HepG2 (cell line): ENCODE results near the gene CALD1. TPM values are rescaled to one million over a fixed set of nuclear protein-coding genes. Genes with fewer than 3 reads are reported as not detected.

Experiments used
- BATF2 ChIP-seq: sonication (generic); formaldehyde crosslinking; IDR thresholded peaks from 2 replicates; pipeline ENCODE4 v1.8.0; 2022; ENCODE audit warnings: mild to moderate bottlenecking, missing genetic modification reagents, moderate library complexity
- FOXP1 ChIP-seq, 2 experiments: fragments of 450-650 bp in 1 of 2; IDR thresholded peaks; 2 replicates each; pipeline ENCODE4 v1.6.1; 2017 to 2018; ENCODE audit warnings: antibody characterized with exemption in 1 of 2
- NFE2L2 ChIP-seq: fragments of 150-350 bp; IDR thresholded peaks from 2 replicates; pipeline ENCODE4 v1.6.1; 2014; ENCODE audit warnings: low read length
- POLR2G ChIP-seq: fragments of 200-400 bp; formaldehyde crosslinking; IDR thresholded peaks from 2 replicates; pipeline ENCODE4 v1.6.1; 2018; ENCODE audit warnings: mild to moderate bottlenecking, low read depth, low read length, moderate library complexity
- RERE ChIP-seq: IDR thresholded peaks from 2 replicates; pipeline ENCODE4 v1.6.1; 2016; ENCODE audit warnings: low read depth, missing genetic modification reagents, missing compliant biosample characterization
- TFDP1 ChIP-seq: IDR thresholded peaks from 2 replicates; pipeline ENCODE4 v1.6.1; 2016; ENCODE audit warnings: missing compliant biosample characterization, missing genetic modification reagents, borderline replicate concordance
- ZBTB1 ChIP-seq: sonication (generic); formaldehyde crosslinking; IDR thresholded peaks from 2 replicates; pipeline ENCODE4 v1.4.0; 2020; ENCODE audit warnings: missing genetic modification reagents, borderline replicate concordance
- ZBTB8A ChIP-seq: sonication (generic); formaldehyde crosslinking; IDR thresholded peaks from 2 replicates; pipeline ENCODE4 v1.4.0; 2020; ENCODE audit warnings: mild to moderate bottlenecking, low read depth, missing genetic modification reagents, borderline replicate concordance
- ZNF17 ChIP-seq: sonication (generic); formaldehyde crosslinking; IDR thresholded peaks from 2 replicates; pipeline ENCODE4 v1.5.0; 2020; ENCODE audit warnings: mild to moderate bottlenecking, missing genetic modification reagents
- ZNF253 ChIP-seq: sonication (generic); formaldehyde crosslinking; IDR thresholded peaks from 2 replicates; pipeline ENCODE4 v1.8.0; 2022; ENCODE audit warnings: mild to moderate bottlenecking, missing genetic modification reagents, borderline replicate concordance
- ZNF318 ChIP-seq: sonication (generic); formaldehyde crosslinking; IDR thresholded peaks from 2 replicates; pipeline ENCODE4 v1.4.0; 2020; ENCODE audit warnings: mild to moderate bottlenecking, missing genetic modification reagents
- polyA plus RNA-seq, 8 experiments: library from polyadenylated mRNA; depleted of rRNA in 3 of 8; stranded (reverse) in 7 of 8; unstranded in 1 of 8; fragments of >200 nt; fragmentation: Illumina TruSeq in 4 of 8; extraction: Trizol in 4 of 8; gene quantifications; 2 replicates each; pipeline versions ENCODE4 v1.2.1 to v1.2.3, GENCODE V29; 2011 to 2016; ENCODE audit warnings: low read depth in 4 of 8, missing spikeins in 1 of 8, mixed read lengths in 1 of 8; ENCODE audit not compliant: insufficient read depth in 1 of 8
- total RNA-seq, 5 experiments: library from RNA; depleted of rRNA; stranded (reverse); fragments of >200 nt; fragmentation: Illumina TruSeq; extraction: Trizol; gene quantifications; 2 replicates each; pipeline ENCODE4 v1.2.3, GENCODE V29; 2016; ENCODE audit warnings: low read depth in 1 of 5

Gene CALD1
- total and polyA plus RNA-seq, 2 of the 13 experiments (the other 11 are each of a cell fraction or from before 2014, with no cell fraction given) = 53.0 to 112 TPM

- TF ChIP-seq ZBTB8A = no peak
- no peak for TF ChIP-seq ZBTB1 (CRISPR knock-in tag)
- TF ChIP-seq ZNF318 = no peak
- no peak for TF ChIP-seq NFE2L2
- TF ChIP-seq ZNF253 (CRISPR knock-in tag) = no peak
- TF ChIP-seq BATF2 (CRISPR knock-in tag) = no peak
- TF ChIP-seq TFDP1 = 0 out of 2 replicates have a peak, but pooled peaks have one; percentile 15
- peak; percentile 54; the same call in 1 of the 2 replicates for TF ChIP-seq RERE (CRISPR knock-in tag)
- no peak for TF ChIP-seq FOXP1 (IDR thresholded peaks at IDR 0.05)
- TF ChIP-seq FOXP1 (CRISPR knock-in tag; IDR thresholded peaks at IDR 0.05) = peak; percentile 82
- TF ChIP-seq POLR2G = peak; percentile 19; the same call in 1 of the 2 replicates
- TF ChIP-seq ZNF17 (CRISPR knock-in tag) = 0 out of 2 replicates have a peak, but pooled peaks have one; percentile 64
Observed at GRCh38 chr7:134891696-134892678, 112.6 kb downstream of the CALD1 start (continued).
